ENCODE measurements around the gene FHL2. TPM values are rescaled to one million over a fixed set of nuclear protein-coding genes. Genes with fewer than 3 reads are reported as not detected.

Gene FHL2
- total and polyA plus RNA-seq, 9 of the 15 experiments (the other 6 are each of a cell fraction or from before 2014, with no cell fraction given), result 7.5 to 33.1 (median 23.9) TPM

DNA sequence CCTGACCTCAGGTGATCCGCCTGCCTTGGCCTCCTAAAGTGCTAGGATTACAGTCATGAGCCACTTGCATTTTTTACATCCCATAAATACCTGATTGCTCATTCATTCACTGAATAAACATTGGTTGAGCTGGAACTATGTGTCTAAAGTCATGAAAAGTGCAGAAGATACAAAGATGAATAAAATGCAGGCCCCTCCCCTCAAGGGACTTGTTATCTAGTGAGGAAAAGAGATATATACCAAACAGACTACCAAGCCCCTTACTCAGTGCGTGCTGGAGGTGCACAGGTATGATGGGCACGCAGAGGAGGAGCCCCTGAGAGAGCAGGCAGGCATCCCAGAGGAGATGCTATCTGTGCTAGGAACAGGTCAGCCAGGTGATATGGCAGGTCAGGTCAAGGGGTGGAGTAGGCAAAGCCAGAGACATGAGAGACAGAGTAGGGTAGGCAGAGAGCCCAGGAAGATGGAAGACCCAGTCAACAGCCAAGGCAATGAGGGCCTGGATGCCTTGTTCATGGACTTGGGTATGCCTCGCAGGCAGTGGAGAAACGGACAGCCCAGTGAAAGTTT, 7.7 kb downstream of the FHL2 start:
- ATAC-seq (no peak), DNase-seq (ENCODE audit: extremely low read depth in 1 of 4, low spot score in 3 of 4) (no peak), FAIRE-seq (no peak)
- no peaks in the 10 kb centered on the region for H3K27me3 ChIP-seq (ENCODE audit: control insufficient read depth in 2 of 2, insufficient read depth in 2 of 2, low read length in 2 of 2)
- BruUV-seq (replicated peaks), result no TSS peak
- H3K4me1 ChIP-seq (replicated peaks in 1 of 2; ENCODE audit: control insufficient read depth in 2 of 2, insufficient read depth in 2 of 2, low read length in 2 of 2), result peaks cover 6 to 14% of the 10 kb centered on the region in 2 experiments; a peak in 4 of 5 replicates
- H3K4me3 ChIP-seq, result no peak overlapping the region
- H2AFZ ChIP-seq (ENCODE audit: low read depth, low read length), result no peak overlapping the region
- POLR2A ChIA-PET, result interaction anchor here (0.6 to 1.5 kb wide), 3 partner anchors 9 to 126 kb away, joined by 3 to 4 read pairs (median 3); no protein-coding TSS in a partner anchor
- 73% methylated on average over 5 of the region's 5 CpGs for WGBS (ENCODE audit: insufficient coverage, low coverage, missing lambda C conversion rate)
- peaks cover 21% of the 10 kb centered on the region; the same call in 2 of the 3 replicates for H3K36me3 ChIP-seq (ENCODE audit: control insufficient read depth, insufficient read depth, low read length)
- TF ChIP-seq ZNF232 (CRISPR knock-in tag; IDR thresholded peaks at IDR 0.05) (no peak), TEAD2 (tag; IDR thresholded peaks at IDR 0.05) (no peak), XRCC3 (IDR thresholded peaks at IDR 0.05) (no peak), SRSF3 (IDR thresholded peaks at IDR 0.05; ENCODE audit: insufficient read depth, low read length) (no peak), XRCC5 (IDR thresholded peaks at IDR 0.05; ENCODE audit: low read depth, low read length) (no peak), PHF8 (IDR thresholded peaks at IDR 0.05; ENCODE audit: borderline replicate concordance, low read length) (no peak), ARID1B (IDR thresholded peaks at IDR 0.05) (no peak), ZEB2 (IDR thresholded peaks at IDR 0.05) (no peak)
- TF ChIP-seq, protein P1, sequence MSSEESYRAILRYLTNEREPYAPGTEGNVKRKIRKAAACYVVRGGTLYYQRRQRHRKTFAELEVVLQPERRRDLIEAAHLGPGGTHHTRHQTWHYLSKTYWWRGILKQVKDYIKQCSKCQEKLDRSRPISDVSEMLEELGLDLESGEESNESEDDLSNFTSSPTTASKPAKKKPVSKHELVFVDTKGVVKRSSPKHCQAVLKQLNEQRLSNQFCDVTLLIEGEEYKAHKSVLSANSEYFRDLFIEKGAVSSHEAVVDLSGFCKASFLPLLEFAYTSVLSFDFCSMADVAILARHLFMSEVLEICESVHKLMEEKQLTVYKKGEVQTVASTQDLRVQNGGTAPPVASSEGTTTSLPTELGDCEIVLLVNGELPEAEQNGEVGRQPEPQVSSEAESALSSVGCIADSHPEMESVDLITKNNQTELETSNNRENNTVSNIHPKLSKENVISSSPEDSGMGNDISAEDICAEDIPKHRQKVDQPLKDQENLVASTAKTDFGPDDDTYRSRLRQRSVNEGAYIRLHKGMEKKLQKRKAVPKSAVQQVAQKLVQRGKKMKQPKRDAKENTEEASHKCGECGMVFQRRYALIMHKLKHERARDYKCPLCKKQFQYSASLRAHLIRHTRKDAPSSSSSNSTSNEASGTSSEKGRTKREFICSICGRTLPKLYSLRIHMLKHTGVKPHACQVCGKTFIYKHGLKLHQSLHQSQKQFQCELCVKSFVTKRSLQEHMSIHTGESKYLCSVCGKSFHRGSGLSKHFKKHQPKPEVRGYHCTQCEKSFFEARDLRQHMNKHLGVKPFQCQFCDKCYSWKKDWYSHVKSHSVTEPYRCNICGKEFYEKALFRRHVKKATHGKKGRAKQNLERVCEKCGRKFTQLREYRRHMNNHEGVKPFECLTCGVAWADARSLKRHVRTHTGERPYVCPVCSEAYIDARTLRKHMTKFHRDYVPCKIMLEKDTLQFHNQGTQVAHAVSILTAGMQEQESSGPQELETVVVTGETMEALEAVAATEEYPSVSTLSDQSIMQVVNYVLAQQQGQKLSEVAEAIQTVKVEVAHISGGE (CRISPR knock-in tag; IDR thresholded peaks at IDR 0.05), result no peak
- TF ChIP-seq, protein P2, sequence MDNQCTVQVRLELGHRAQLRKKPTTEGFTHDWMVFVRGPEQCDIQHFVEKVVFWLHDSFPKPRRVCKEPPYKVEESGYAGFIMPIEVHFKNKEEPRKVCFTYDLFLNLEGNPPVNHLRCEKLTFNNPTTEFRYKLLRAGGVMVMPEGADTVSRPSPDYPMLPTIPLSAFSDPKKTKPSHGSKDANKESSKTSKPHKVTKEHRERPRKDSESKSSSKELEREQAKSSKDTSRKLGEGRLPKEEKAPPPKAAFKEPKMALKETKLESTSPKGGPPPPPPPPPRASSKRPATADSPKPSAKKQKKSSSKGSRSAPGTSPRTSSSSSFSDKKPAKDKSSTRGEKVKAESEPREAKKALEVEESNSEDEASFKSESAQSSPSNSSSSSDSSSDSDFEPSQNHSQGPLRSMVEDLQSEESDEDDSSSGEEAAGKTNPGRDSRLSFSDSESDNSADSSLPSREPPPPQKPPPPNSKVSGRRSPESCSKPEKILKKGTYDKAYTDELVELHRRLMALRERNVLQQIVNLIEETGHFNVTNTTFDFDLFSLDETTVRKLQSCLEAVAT (IDR thresholded peaks at IDR 0.05), result no peak
- TF ChIP-seq, protein P3, sequence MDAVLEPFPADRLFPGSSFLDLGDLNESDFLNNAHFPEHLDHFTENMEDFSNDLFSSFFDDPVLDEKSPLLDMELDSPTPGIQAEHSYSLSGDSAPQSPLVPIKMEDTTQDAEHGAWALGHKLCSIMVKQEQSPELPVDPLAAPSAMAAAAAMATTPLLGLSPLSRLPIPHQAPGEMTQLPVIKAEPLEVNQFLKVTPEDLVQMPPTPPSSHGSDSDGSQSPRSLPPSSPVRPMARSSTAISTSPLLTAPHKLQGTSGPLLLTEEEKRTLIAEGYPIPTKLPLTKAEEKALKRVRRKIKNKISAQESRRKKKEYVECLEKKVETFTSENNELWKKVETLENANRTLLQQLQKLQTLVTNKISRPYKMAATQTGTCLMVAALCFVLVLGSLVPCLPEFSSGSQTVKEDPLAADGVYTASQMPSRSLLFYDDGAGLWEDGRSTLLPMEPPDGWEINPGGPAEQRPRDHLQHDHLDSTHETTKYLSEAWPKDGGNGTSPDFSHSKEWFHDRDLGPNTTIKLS (IDR thresholded peaks at IDR 0.05; ENCODE audit: borderline replicate concordance, low read depth), result no peak
- no peaks in the 10 kb centered on the region for H3K9me3 ChIP-seq (replicated peaks; ENCODE audit: control insufficient read depth, insufficient read depth, low read depth, low read length)
- CTCF ChIA-PET (ENCODE audit: low intra/inter-chr PET ratio), result no interaction called here
- no peaks in the 10 kb centered on the region for H3K9me1 ChIP-seq (ENCODE audit: control insufficient read depth, insufficient read depth, low read length)
- intact Hi-C loops (cut with micrococcal nuclease), result no loop called here
- no peak overlapping the region for H3K4me2 ChIP-seq (ENCODE audit: insufficient read depth, low read length)
- no peak overlapping the region for H3K27ac ChIP-seq (ENCODE audit: extremely low read depth, low read depth, low read length)
- peaks cover 56% of the 10 kb centered on the region for H3K79me2 ChIP-seq (ENCODE audit: control insufficient read depth, insufficient read depth, low read length)
- in situ Hi-C loops (cut with MboI), result no loop called here
- no peaks in the 10 kb centered on the region for H4K20me1 ChIP-seq (replicated peaks; ENCODE audit: control insufficient read depth, insufficient read depth, low read length)
- H3K9ac ChIP-seq (ENCODE audit: insufficient read depth in 1 of 2, low read depth in 2 of 2, low read length in 2 of 2), result no peak overlapping the region
